SKM-1 treated with dmso at 0.1 percent for 144 hours (cell line): ENCODE data around the gene LYRM1.
"Not testable (repeated sequence)": the region's sequence is repeated elsewhere in the genome, so short reads cannot be mapped to it uniquely, and the experiment has no call there.

Experiments used
- DNase-seq: peaks from one replicate; lab custom pipeline; 2025; ENCODE audit not compliant: unreplicated experiment; lab: John Stamatoyannopoulos, UW

LYRM1 gene

GRCh38 chr16:20901436-20902112 is 1.0 kb downstream of the LYRM1 start:
- DNase-seq: peak; percentile 35

DNA sequence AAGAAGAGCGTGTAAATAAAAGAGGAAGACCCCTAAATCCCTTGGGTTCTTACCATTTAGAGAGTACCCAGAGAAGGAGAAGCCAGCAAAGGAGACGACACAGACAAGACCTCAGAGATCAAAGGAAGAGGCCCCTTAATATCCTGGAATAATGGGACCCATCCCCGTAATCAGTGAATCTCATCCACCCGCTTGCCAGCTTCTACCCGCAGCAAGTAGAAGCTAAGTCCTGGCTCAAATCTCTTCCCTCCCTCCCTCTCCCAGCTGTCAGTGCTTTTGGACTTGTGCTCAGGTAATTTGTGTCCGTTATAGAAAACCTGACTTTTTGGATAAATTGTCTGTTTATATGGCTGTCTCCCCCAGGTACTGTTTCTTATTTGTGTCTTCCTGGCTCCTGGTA is 1.9 kb downstream of the LYRM1 start:
- DNase-seq: no peak

DNA sequence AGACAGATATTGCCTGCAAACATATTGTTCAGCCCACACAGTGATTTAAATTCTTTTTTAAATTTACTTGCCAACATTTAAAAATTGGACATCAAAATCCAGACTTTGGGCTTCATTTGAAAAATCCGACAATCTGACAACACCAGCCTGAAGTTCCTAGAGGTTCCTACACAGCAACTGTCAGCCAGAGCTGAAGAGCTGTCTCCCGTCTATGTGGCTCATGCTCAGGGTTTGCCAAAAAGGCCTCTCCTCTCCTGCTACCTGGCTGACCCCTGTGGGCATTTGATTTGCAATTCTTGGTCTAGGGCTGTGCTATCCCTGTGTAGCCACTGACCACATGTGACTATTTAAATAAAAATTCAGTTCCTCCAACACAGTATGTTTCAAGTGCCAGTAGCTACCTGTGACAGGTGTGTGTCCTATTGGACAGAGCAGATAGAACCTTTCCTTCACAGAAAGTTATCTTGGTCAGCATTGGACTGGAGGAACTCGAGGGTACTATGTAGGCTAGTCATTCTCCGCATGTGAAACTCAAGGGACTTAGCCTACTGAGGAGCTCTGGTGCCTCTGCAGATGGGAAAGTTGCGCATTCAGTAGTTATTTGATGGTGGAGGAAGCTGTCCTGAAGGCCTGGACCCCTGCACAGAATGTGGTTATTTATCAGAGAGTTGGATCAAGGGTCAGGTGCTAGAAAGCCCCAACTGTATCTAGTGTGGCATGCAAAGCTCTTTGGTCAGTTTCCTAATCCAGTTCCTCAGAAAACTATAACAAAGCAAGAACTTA is 2.7 kb downstream of the LYRM1 start:
- no peak for DNase-seq

- peak; percentile 45 for DNase-seq
Measured at GRCh38 chr16:20903899-20904506, 3.4 kb downstream of the LYRM1 start.

GRCh38 chr16:20904507-20905081 is 4.0 kb downstream of the LYRM1 start:
- peak; percentile 83 for DNase-seq

GRCh38 chr16:20905576-20905975 is 5.0 kb downstream of the LYRM1 start:
- DNase-seq: no peak

GRCh38 chr16:20906341-20907255 is 6.0 kb downstream of the LYRM1 start:
- no peak for DNase-seq

- peak; percentile 91 for DNase-seq
Measured at GRCh38 chr16:20910781-20911321, 10.3 kb downstream of the LYRM1 start.

DNA sequence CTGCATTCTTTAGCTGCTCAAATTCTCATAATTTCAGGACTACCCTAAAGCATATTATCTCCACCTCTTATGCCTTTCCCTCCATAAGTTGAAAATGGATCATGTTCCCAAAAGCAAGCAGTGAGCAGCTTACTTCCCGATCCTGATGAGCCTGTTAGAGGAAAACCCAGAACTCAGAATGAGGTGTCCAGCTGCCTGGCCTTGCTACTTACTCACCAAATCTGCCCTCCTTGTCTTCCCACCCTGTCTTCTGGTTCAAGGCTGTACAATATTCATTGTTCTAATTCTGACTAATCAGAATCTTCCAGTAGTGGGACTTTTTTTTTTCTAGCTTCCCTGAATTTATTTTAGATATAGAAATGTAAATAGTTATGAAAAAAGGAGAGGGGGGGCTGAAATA is 10.8 kb downstream of the LYRM1 start:
- DNase-seq: no peak

DNA sequence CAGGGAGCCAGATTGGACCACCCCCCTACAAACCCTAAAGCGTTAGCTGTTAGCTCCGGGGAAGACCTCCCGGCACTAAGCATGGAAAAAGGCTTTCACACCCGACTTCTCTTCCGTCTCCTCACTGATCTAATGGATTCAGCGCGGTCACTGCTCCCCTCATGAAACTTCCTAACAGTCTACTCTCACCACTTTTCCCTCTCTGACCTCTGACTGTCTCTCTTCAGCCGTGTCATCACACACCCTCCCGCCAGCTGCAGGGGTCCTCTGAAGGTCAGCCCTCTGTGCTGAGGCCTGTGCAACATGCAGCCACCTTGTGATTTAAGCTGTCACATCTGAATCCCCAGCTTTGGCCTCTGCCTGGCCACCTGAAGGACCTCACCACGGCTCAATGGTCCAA is 15.7 kb downstream of the LYRM1 start:
- no peak for DNase-seq

GRCh38 chr16:20916942-20917341 is 16.4 kb downstream of the LYRM1 start:
- DNase-seq: peak; percentile 87

DNA sequence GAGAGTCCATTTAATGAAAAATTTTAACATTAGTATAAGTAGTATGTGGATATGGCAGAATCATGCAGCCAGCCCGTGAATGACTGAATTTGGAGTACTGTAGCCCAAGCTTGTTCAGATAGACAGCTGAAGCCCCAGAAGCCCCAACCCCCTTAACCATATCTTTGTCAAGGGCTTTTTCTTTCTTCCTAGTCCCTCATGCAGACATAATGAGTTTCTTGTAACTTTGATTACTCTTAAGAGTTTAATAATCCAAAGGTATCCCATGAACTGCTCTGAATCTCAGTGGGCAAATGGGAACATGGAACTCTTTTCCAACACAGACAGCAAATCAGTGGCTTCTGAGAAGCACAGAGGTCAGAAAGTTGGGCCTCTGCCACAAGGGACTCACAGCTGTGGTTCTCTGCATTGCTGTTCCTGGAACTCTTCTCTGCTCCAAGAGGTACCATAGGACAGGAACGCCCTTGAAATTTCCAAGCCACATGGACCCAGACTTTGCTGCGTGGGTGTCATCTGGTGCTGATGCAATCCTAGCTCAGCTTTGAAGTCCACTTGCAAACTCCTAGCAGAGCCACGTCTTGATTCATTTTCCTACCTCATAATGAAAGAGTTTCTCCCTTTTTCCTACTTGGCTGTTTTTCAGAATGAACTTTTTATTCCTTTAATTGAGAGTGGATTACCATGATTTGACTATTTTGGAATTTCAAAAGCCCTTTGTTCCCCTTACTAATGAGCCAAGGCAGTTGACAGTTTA is 18.1 kb downstream of the LYRM1 start:
- no peak for DNase-seq

- DNase-seq: no peak
Measured at GRCh38 chr16:20920091-20920490, 19.5 kb downstream of the LYRM1 start.

DNA sequence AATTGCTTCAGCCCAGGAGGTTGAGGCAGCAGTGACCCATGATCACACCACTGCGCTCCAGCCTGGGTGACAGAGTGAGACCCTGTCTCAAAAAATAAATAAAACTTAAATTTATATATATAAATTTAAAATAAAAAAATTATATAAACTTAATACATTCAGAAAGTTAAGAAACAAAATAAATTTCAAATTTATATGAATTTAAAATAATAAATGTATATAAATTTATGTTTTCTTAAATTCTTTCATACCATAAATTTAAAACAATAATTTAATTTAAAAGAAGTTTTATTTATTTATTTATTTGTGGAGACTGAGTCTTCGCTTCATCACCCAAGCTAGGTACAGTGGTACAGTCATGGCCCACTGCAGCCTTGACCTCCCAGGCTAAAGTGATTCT is 20.2 kb downstream of the LYRM1 start:
- no peak for DNase-seq

- no peak for DNase-seq
Measured at GRCh38 chr16:20923876-20924275, 23.3 kb downstream of the LYRM1 start.

GRCh38 chr16:20925751-20926150 is 25.2 kb downstream of the LYRM1 start:
- DNase-seq: no peak

- DNase-seq: no peak
Measured at GRCh38 chr16:20928774-20929411, 28.3 kb downstream of the LYRM1 start.

GRCh38 chr16:20929676-20930364 is 29.2 kb downstream of the LYRM1 start:
- not testable (repeated sequence) for DNase-seq

DNA sequence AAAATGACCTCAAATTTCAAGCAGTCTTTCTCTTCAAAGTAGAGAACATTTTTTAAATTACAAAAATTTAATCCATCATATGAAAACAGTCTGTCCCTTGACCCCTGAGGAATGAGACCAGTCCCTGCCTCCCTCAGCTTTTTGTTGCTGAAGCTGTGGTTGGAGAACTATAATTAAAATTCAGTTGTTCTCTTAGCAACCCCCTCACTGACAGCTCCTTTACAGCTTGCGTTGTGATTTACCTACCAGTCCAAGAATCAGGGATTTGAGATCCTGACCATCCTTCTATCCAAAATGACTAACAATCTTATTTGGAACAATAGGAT is 29.8 kb downstream of the LYRM1 start:
- no peak for DNase-seq
